AG04449 (cell line): ENCODE data around the gene JPH3.

Experiments used
- CTCF ChIA-PET: fragments of 350-600 bp; formaldehyde crosslinking; extraction: SDS; loops from one replicate; lab custom pipeline; 2021; ENCODE audit warnings: antibody characterized with exemption; lab: Yijun Ruan, JAX
- POLR2A ChIA-PET: fragments of 400-600, 350-600 bp; formaldehyde crosslinking; extraction: SDS; loops from one replicate; lab custom pipeline; 2020; ENCODE audit warnings: antibody characterized with exemption, inconsistent platforms; lab: Yijun Ruan, JAX
- DNase-seq: peaks from one replicate; pipeline ENCODE4 v3.0.0-alpha.2; 2010; ENCODE audit warnings: low read depth, low spot score
- H3K4me3 ChIP-seq: 2 replicates; pipeline ENCODE4 v1.5.1; 2011; ENCODE audit warnings: low read depth, mild to moderate bottlenecking, control low read depth, low read length
- CTCF ChIP-seq: IDR thresholded peaks from one replicate; pipeline ENCODE4 v1.5.1; 2011; ENCODE audit warnings: mild to moderate bottlenecking, moderate library complexity, low read length, control low read depth, inconsistent platforms; ENCODE audit not compliant: insufficient read depth; ENCODE audit errors: missing control alignments

Gene JPH3

DNA sequence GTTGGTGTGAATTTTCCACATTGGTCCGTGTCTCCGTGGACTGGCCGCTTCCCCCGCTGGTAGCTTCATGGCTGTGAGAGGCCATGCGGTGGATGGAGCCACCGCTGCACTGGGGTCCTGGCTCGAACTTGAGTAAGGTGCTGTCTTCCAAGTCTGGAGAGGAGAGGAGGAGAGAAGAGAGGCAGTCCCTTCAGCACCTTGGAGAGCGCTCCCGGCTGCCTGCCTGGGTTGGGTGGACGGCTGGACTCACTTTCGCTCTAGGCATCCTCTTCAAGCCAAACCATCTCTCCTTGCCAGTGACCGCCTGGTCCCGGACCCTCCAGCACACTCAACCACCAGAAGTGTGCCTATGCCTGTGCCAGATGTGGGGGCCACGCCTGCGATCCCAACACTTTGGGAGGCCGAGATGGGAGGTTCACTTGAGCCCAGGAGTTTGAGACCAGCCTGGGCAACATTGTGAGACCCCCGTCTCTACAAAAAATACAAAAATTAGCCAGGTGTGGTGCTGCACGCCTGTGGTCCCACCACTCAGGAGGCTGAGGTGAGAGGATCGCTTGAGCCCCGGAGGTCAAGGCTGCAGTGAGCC lies 6.2 kb downstream of the JPH3 start:
- CTCF ChIA-PET = no interaction called here
- DNase-seq = no peak
- H3K4me3 ChIP-seq = no peak overlapping the region
- POLR2A ChIA-PET = no interaction called here
- TF ChIP-seq CTCF = no peak

DNA sequence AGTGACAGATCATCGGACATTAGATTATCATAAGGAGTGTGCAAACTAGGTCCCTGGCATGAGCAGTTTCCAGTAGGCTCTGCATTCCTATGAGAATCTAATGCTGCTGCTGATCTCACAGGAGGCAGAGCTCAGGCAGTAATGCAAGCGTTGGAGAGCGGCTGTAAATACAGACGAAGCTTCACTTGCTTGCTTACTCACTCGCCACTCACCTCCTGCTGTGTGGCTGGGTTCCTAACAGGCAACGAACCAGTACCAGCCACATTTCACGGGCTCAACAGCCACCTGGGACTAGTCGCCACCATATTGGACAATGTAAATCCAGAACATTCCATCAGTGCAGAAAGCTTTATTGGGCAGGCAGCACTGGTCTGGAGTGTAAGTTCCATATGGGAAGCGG lies 7.7 kb downstream of the JPH3 start:
- DNase-seq = no peak
- ChIA-PET POLR2A (no interaction called here), CTCF (no interaction called here)
- TF ChIP-seq CTCF = no peak
- H3K4me3 ChIP-seq = no peak overlapping the region

DNA sequence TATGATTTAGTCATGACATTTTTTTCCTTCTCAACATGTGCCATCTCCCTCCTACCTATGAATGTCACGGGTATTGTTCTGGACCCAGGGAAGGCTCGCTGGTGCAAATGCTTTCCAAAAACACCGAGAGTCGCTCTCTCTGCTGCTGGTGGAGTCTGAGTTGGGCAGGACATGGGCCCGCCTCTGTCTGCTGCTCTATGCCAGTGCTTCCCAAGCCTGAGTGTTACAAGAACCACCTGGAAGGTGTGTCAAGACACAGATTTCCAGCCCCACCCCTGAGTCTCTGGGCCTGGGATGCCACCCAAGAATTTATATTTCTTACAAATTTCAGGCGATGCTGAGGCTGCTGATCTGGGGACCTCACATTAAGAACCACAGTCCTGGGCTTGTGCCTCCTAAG lies 9.1 kb downstream of the JPH3 start:
- H3K4me3 ChIP-seq = no peak overlapping the region
- no peak for DNase-seq
- POLR2A ChIA-PET = no interaction called here
- TF ChIP-seq CTCF = no peak
- CTCF ChIA-PET = no interaction called here

DNA sequence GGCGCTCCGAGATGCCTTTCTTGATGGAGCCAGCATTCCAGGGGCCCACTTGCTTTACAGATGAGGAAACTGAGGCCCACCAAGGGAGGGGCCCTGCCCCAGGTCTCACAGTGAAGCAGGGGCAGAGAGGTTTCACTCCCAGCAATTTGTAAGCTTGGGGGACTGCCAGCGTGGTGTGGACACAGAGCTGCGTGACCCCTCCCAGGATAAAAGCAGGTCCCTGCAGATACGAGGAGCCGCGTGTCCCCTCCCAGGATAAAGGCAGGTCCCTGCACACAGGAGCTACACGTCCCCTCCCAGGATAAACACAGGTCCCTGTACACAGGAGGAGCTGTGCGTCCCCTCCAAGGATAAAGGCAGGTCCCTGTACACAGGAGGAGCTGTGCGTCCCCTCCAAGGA lies 11.7 kb downstream of the JPH3 start:
- CTCF ChIA-PET = no interaction called here
- no peak for DNase-seq
- POLR2A ChIA-PET = interaction anchor here (0.7 kb wide), 1 partner anchor 32 kb away, joined by 3 read pairs; no protein-coding TSS in a partner anchor
- TF ChIP-seq CTCF = no peak
- H3K4me3 ChIP-seq = no peak overlapping the region

GRCh38 chr16:87615621-87616041 lies 13.3 kb downstream of the JPH3 start:
- DNase-seq = no peak
- ChIA-PET POLR2A (no interaction called here), CTCF (interaction anchor here (1.1 kb wide), 1 partner anchor 27 kb away, joined by 3 read pairs; no protein-coding TSS in a partner anchor)
- no peak overlapping the region for H3K4me3 ChIP-seq
- no peak for TF ChIP-seq CTCF

GRCh38 chr16:87616556-87616955 lies 14.2 kb downstream of the JPH3 start:
- TF ChIP-seq CTCF = no peak
- CTCF ChIA-PET = no interaction called here

More at GRCh38 chr16:87616556-87616955, 14.2 kb downstream of the JPH3 start:
- H3K4me3 ChIP-seq = no peak overlapping the region
- no peak for DNase-seq
- POLR2A ChIA-PET = no interaction called here
